H1 (cell line): ENCODE results near the gene GLIS2. TPM values are rescaled to one million over a fixed set of nuclear protein-coding genes. Genes with fewer than 3 reads are reported as not detected.

ENCODE experiments used
- CTCF ChIA-PET: fragments of 300-600 bp; sonication (Branson Sonifier 250); formaldehyde crosslinking; loops from one replicate; lab custom pipeline; 2021; ENCODE audit not compliant: partially characterized antibody; lab: Charles Lee
- POLR2A ChIA-PET: fragments of 300-600 bp; sonication (Branson Sonifier 250); formaldehyde crosslinking; loops from one replicate; lab custom pipeline; 2021; ENCODE audit warnings: inconsistent platforms; ENCODE audit not compliant: partially characterized antibody; lab: Charles Lee
- DNase-seq, 2 experiments: peaks; one replicate each; pipeline versions ENCODE4 v3.0.0 to v3.0.0-alpha.2; 2010 to 2022; ENCODE audit warnings: low spot score in 2 of 2, low read depth in 1 of 2, mixed read lengths in 1 of 2
- FAIRE-seq: peaks from 2 replicates; lab custom pipeline; 2011; peaks lifted over from hg19 to GRCh38; lab: Jason Lieb, UNC
- H2AFZ ChIP-seq: 2 replicates; pipeline ENCODE4 v1.8.1; 2012; ENCODE audit warnings: low read length, inconsistent platforms
- H2AK5ac ChIP-seq: 2 replicates; pipeline ENCODE4 v1.6.1; 2013; ENCODE audit warnings: low read depth, low read length
- H2BK120ac ChIP-seq: replicated peaks from 2 replicates; pipeline ENCODE3; 2013; ENCODE audit warnings: low read depth, low read length, inconsistent platforms
- H2BK12ac ChIP-seq: 2 replicates; pipeline ENCODE4 v1.6.1; 2013; ENCODE audit warnings: low read depth, low read length
- H2BK15ac ChIP-seq: 2 replicates; pipeline ENCODE4 v1.6.1; 2013; ENCODE audit warnings: low read length
- H2BK20ac ChIP-seq: 2 replicates; pipeline ENCODE4 v1.6.1; 2013; ENCODE audit warnings: low read length
- H2BK5ac ChIP-seq: 2 replicates; pipeline ENCODE4 v1.6.1; 2013; ENCODE audit warnings: low read depth, low read length
- H3K14ac ChIP-seq: 2 replicates; pipeline ENCODE4 v1.6.1; 2013; ENCODE audit warnings: inconsistent platforms; ENCODE audit not compliant: insufficient read length
- H3K18ac ChIP-seq: 2 replicates; pipeline ENCODE4 v1.6.1; 2013; ENCODE audit warnings: low read length; ENCODE audit errors: extremely low read depth
- H3K23ac ChIP-seq: 2 replicates; pipeline ENCODE4 v1.6.1; 2013; ENCODE audit warnings: inconsistent platforms; ENCODE audit not compliant: insufficient read length
- H3K23me2 ChIP-seq: 2 replicates; pipeline ENCODE4 v1.6.1; 2013; ENCODE audit warnings: low read depth, low read length
- H3K27ac ChIP-seq: 2 replicates; pipeline ENCODE4 v1.6.1; 2011; ENCODE audit warnings: low read depth, low read length, inconsistent platforms
- H3K27me3 ChIP-seq, 4 experiments: replicated peaks in 1 of 4; 1 replicate in 1 of 4; 2 replicates in 3 of 4; pipeline versions ENCODE4 v1.6.1 to v1.8.1; 2011 to 2013; ENCODE audit warnings: low read length in 3 of 4, mild to moderate bottlenecking in 3 of 4, inconsistent platforms in 2 of 4, mixed read lengths in 2 of 4, moderate library complexity in 1 of 4; ENCODE audit not compliant: control insufficient read depth in 3 of 4, insufficient read depth in 3 of 4; ENCODE audit errors: extremely low read depth in 1 of 4
- H3K36me3 ChIP-seq, 4 experiments: 2 replicates each; pipeline versions ENCODE4 v1.6.1 to v1.8.1; 2011 to 2013; ENCODE audit warnings: mild to moderate bottlenecking in 4 of 4, low read length in 3 of 4, moderate library complexity in 2 of 4, control low read depth in 1 of 4, inconsistent platforms in 1 of 4; ENCODE audit not compliant: insufficient read depth in 4 of 4, control insufficient read depth in 2 of 4
- H3K4ac ChIP-seq: replicated peaks from 2 replicates; pipeline ENCODE3; 2013; ENCODE audit warnings: low read length, low read depth, mixed read lengths, inconsistent platforms; ENCODE audit not compliant: insufficient read length
- H3K4me1 ChIP-seq, 4 experiments: replicated peaks in 1 of 4; 1 replicate in 1 of 4; 2 replicates in 3 of 4; pipeline versions ENCODE4 v1.6.1 to v1.8.1; 2011 to 2013; ENCODE audit warnings: low read length in 3 of 4, inconsistent platforms in 2 of 4, mixed read lengths in 1 of 4; ENCODE audit not compliant: insufficient read depth in 4 of 4, control insufficient read depth in 3 of 4
- H3K4me2 ChIP-seq, 2 experiments: 2 replicates each; pipeline versions ENCODE4 v1.6.1 to v1.8.1; 2011 to 2013; ENCODE audit warnings: low read depth in 2 of 2, low read length in 2 of 2, control low read depth in 1 of 2, inconsistent platforms in 1 of 2, mild to moderate bottlenecking in 1 of 2; ENCODE audit not compliant: insufficient read depth in 1 of 2
- H3K4me3 ChIP-seq, 4 experiments: fragments of 200-600, 300-600 bp in 1 of 4; sonication (generic), shearing (Covaris generic), sonication (Bioruptor Twin) in 1 of 4; 2 replicates each; pipeline versions ENCODE4 v1.5.1 to v1.8.1; 2011 to 2016; ENCODE audit warnings: low read length in 4 of 4, low read depth in 3 of 4, control low read depth in 2 of 4, inconsistent platforms in 2 of 4, mild to moderate bottlenecking in 2 of 4, mixed read lengths in 1 of 4, moderate library complexity in 1 of 4; ENCODE audit not compliant: insufficient read depth in 2 of 4; ENCODE audit errors: extremely low read depth in 1 of 4
- H3K56ac ChIP-seq: replicated peaks from 2 replicates; pipeline ENCODE3; 2013; ENCODE audit warnings: low read depth, mild to moderate bottlenecking, mixed read lengths, low read length, inconsistent platforms; ENCODE audit not compliant: insufficient read length
- H3K79me1 ChIP-seq: 2 replicates; pipeline ENCODE4 v1.6.1; 2013; ENCODE audit warnings: low read depth, low read length, control low read depth
- H3K79me2 ChIP-seq, 2 experiments: 2 replicates each; pipeline versions ENCODE4 v1.6.1 to v1.8.1; 2012 to 2013; ENCODE audit warnings: low read length in 2 of 2, mild to moderate bottlenecking in 2 of 2, inconsistent platforms in 1 of 2; ENCODE audit not compliant: insufficient read depth in 2 of 2, control insufficient read depth in 1 of 2
- H3K9ac ChIP-seq, 4 experiments: replicated peaks in 1 of 4; 1 replicate in 1 of 4; 2 replicates in 3 of 4; pipeline versions ENCODE4 v1.6.1 to v1.8.1; 2011 to 2013; ENCODE audit warnings: low read depth in 3 of 4, low read length in 3 of 4, control low read depth in 2 of 4, mild to moderate bottlenecking in 2 of 4, moderate library complexity in 2 of 4, inconsistent platforms in 1 of 4; ENCODE audit errors: extremely low read depth in 1 of 4
- H3K9me3 ChIP-seq, 2 experiments: 2 replicates each; pipeline versions ENCODE4 v1.6.1 to v1.8.1; 2012 to 2013; ENCODE audit warnings: mild to moderate bottlenecking in 2 of 2, moderate library complexity in 2 of 2, control low read depth in 1 of 2, inconsistent platforms in 1 of 2, low read depth in 1 of 2, low read length in 1 of 2, mixed read lengths in 1 of 2; ENCODE audit not compliant: insufficient read depth in 2 of 2
- H4K20me1 ChIP-seq, 2 experiments: replicated peaks in 1 of 2; 2 replicates each; pipeline versions ENCODE3 to v1.8.1; 2011 to 2013; ENCODE audit warnings: inconsistent platforms in 2 of 2, low read length in 2 of 2, mild to moderate bottlenecking in 1 of 2; ENCODE audit not compliant: insufficient read depth in 2 of 2, control insufficient read depth in 1 of 2
- H4K5ac ChIP-seq: 2 replicates; pipeline ENCODE4 v1.6.1; 2013; ENCODE audit warnings: low read length, low read depth, mixed read lengths, inconsistent platforms; ENCODE audit not compliant: insufficient read length
- H4K8ac ChIP-seq: 2 replicates; pipeline ENCODE4 v1.8.0; 2013; ENCODE audit warnings: mild to moderate bottlenecking, moderate library complexity, low read length, inconsistent platforms; ENCODE audit not compliant: insufficient read depth; ENCODE audit errors: extremely low read depth
- H4K91ac ChIP-seq: replicated peaks from 2 replicates; pipeline ENCODE3; 2013; ENCODE audit warnings: low read length, mixed read lengths, inconsistent platforms; ENCODE audit not compliant: insufficient read length
- CHD1 ChIP-seq: IDR thresholded peaks from 2 replicates; pipeline ENCODE4 v1.6.1; 2012; ENCODE audit warnings: low read depth, low read length, improper control_type of control experiment
- TEAD4 ChIP-seq: IDR thresholded peaks from 2 replicates; pipeline ENCODE4 v1.6.1; 2012; ENCODE audit warnings: low read depth, low read length, inconsistent platforms, mixed read lengths
- WGBS, 2 experiments: shearing (Covaris generic) in 1 of 2; methylation state at CpG; one replicate each; pipeline versions ENCODE4 v1.1.6 to v1.1.7; 2013 to 2015; ENCODE audit warnings: low lambda C conversion rate in 2 of 2, mixed read lengths in 2 of 2, inconsistent platforms in 1 of 2, low coverage in 1 of 2, missing lambda C conversion rate in 1 of 2; ENCODE audit not compliant: insufficient replicate concordance in 2 of 2, insufficient coverage in 1 of 2, insufficient read length in 1 of 2; ENCODE audit errors: extremely low coverage in 1 of 2, missing lambda C conversion rate in 1 of 2; 5-methylcytosine and 5-hydroxymethylcytosine counted together
- polyA plus RNA-seq, 7 experiments: library from polyadenylated mRNA; depleted of rRNA in 3 of 7; stranded (reverse) in 5 of 7; unstranded in 2 of 7; fragments of >200 nt in 5 of 7; fragments of 200-250 nt in 2 of 7; gene quantifications; 1 replicate in 5 of 7; 2 replicates in 1 of 7; 4 replicates in 1 of 7; pipeline versions ENCODE4 v1.2.1 to v1.2.3, GENCODE V29; 2011 to 2013; ENCODE audit warnings: missing spikeins in 2 of 7, mixed read lengths in 2 of 7
- total RNA-seq: library from RNA; stranded (reverse); fragmentation: NEBNext Ultra II Directional; extraction: Animal tissue kit (Norgen Biotek cat#: 25700); gene quantifications from 2 replicates; pipeline ENCODE4 v1.2.1, GENCODE V29; 2021

GLIS2 gene
- total and polyA plus RNA-seq, 2 of the 8 experiments (the other 6 are each of a cell fraction or from before 2014, with no cell fraction given) = 4.3 to 17.4 TPM

- no peak overlapping the region for H4K8ac ChIP-seq
- CTCF ChIA-PET = interaction anchor here (0.8 to 16.7 kb wide), 7 partner anchors 7 to 85 kb away, joined by 3 to 300 read pairs (median 6); no protein-coding TSS in a partner anchor
- no peaks in the 10 kb centered on the region for H3K9me3 ChIP-seq
- FAIRE-seq (no peak), DNase-seq (peak in 1 of 2 experiments; percentile 73)
- H3K27me3 ChIP-seq = peaks cover 0 to 15% (median 11%) of the 10 kb centered on the region in 4 experiments; a peak in 6 of 7 replicates
- POLR2A ChIA-PET = interaction anchor here (0.7 to 4.2 kb wide), 18 partner anchors 9 to 76 kb away, joined by 3 to 34 read pairs (median 4); partner anchors contain the start of genes PAM16 and TFAP4
- no peak overlapping the region; the same call in 1 of the 2 replicates for H2BK5ac ChIP-seq
- H4K91ac ChIP-seq = peak overlapping the region; percentile 17
- no peak overlapping the region for H3K27ac ChIP-seq
- no peak overlapping the region for H2AK5ac ChIP-seq
- 46% methylated on average over 19 of the region's 20 CpGs; no CpG with 5 or more reads in 1 of the 2 experiments for WGBS, 2 experiments
- H3K23me2 ChIP-seq = peaks cover 12% of the 10 kb centered on the region
- peak overlapping the region; percentile 62; the same call in 1 of the 2 replicates for H3K18ac ChIP-seq
- no peak for TF ChIP-seq CHD1
- TF ChIP-seq TEAD4 = 0 out of 2 replicates have a peak, but pooled peaks have one; percentile 1
- H3K23ac ChIP-seq = no peak overlapping the region
- no peak overlapping the region; a peak in 1 of 7 replicates for H3K9ac ChIP-seq
- no peak overlapping the region for H3K56ac ChIP-seq
- 0 out of 2 replicates have a peak overlapping the region, but pooled peaks have one; percentile 72 for H2BK15ac ChIP-seq
- peaks cover 0 to 39% (median 34%) of the 10 kb centered on the region in 4 experiments; a peak in 6 of 7 replicates for H3K4me1 ChIP-seq
- H2BK12ac ChIP-seq = peak overlapping the region; percentile 39; the same call in 1 of the 2 replicates
- no peak overlapping the region for H2BK20ac ChIP-seq
- H3K4ac ChIP-seq = no peak overlapping the region
- peaks cover 19 to 20% of the 10 kb centered on the region in 2 experiments for H4K20me1 ChIP-seq
- no peaks in the 10 kb centered on the region for H3K36me3 ChIP-seq
- H2AFZ ChIP-seq = no peak overlapping the region
- H2BK120ac ChIP-seq = no peak overlapping the region
- peaks cover 0 to 55% of the 10 kb centered on the region in 2 experiments; a peak in 3 of 4 replicates for H3K79me2 ChIP-seq
- H3K4me2 ChIP-seq = peak overlapping the region; percentile 64 to 98
- peaks cover 11% of the 10 kb centered on the region for H3K79me1 ChIP-seq
- H4K5ac ChIP-seq = no peak overlapping the region
- H3K4me3 ChIP-seq = peak overlapping the region; percentile 63 to 92 (median 68)
- no peak overlapping the region for H3K14ac ChIP-seq
Observed at GRCh38 chr16:4316864-4317531, 1.1 kb downstream of the GLIS2 start.
